Right lobe of liver (tissue), 6 donors: ENCODE results near the gene CDKAL1. TPM values are rescaled to one million over a fixed set of nuclear protein-coding genes. Genes with fewer than 3 reads are reported as not detected.
"Not testable (repeated sequence)": the region's sequence is repeated elsewhere in the genome, so short reads cannot be mapped to it uniquely, and the experiment has no call there.

Experiments used
- ATAC-seq, 4 donors: fragments of 200-7000 bp; cut with Tn5 transposase; one replicate each; pipeline ENCODE4 v1.9.1; 2020; ENCODE audit warnings: mild to moderate bottlenecking in 4 of 4, moderate library complexity in 4 of 4
- DNase-seq, 3 donors: peaks; one replicate each; pipeline ENCODE4 v3.0.0-alpha.2; 2020
- H3K27ac ChIP-seq, 3 donors: fragments of 200-600 bp; one replicate each; pipeline ENCODE4 v1.8.0; 2022
- H3K27me3 ChIP-seq, 2 donors: fragments of 200-600 bp; one replicate each; pipeline ENCODE4 v1.8.0; 2022
- H3K36me3 ChIP-seq, 4 donors: fragments of 200-600 bp; sonication (generic) in 1 of 4; one replicate each; pipeline versions ENCODE4 v1.5.1 to v1.8.0; 2017 to 2022; ENCODE audit warnings: control low read depth in 1 of 4
- H3K4me1 ChIP-seq, 4 donors: fragments of 200-600 bp; sonication (generic) in 1 of 4; one replicate each; pipeline versions ENCODE4 v1.5.1 to v1.8.0; 2017 to 2022; ENCODE audit warnings: control low read depth in 1 of 4
- H3K4me3 ChIP-seq, 3 donors: fragments of 200-600 bp; one replicate each; pipeline ENCODE4 v1.8.0; 2022
- H3K9me3 ChIP-seq, 4 donors: fragments of 200-600 bp; sonication (generic) in 1 of 4; one replicate each; pipeline versions ENCODE4 v1.5.1 to v1.8.0; 2017 to 2022; ENCODE audit warnings: control low read depth in 1 of 4
- POLR2A ChIP-seq: fragments of 450-650 bp; IDR thresholded peaks from one replicate; pipeline ENCODE4 v1.6.1; 2017; ENCODE audit warnings: antibody characterized with exemption, mild to moderate bottlenecking
- WGBS: methylation state at CpG from one replicate; pipeline ENCODE4 v1.1.6; 2018; ENCODE audit warnings: low coverage, low lambda C conversion rate; ENCODE audit not compliant: insufficient coverage; ENCODE audit errors: missing lambda C conversion rate; 5-methylcytosine and 5-hydroxymethylcytosine counted together
- intact Hi-C, 2 donors: fragments of 100-400 bp; cut with DNase I; formaldehyde crosslinking; loops; one replicate each; pipeline versions ENCODE4 v1.11.2 to v1.14.1; 2022
- total RNA-seq, 6 experiments: library from RNA; depleted of rRNA in 2 of 6; stranded (reverse); fragments of >200 nt in 2 of 6; fragmentation: NEBNext Ultra II Directional in 3 of 6; extraction: Animal tissue kit (Norgen Biotek cat#: 25700) in 3 of 6; gene quantifications; one replicate each; pipeline versions ENCODE4 v1.1.0 to v1.2.4, GENCODE V29; 2016 to 2023
- TF ChIP-seq, protein P1 (sequence below), 4 donors: fragments of 200-600 bp in 3 of 4; fragments of 450-650 bp in 1 of 4; IDR thresholded peaks; one replicate each; pipeline versions ENCODE4 v1.5.1 to v1.8.0; 2016 to 2022; ENCODE audit warnings: antibody characterized with exemption in 4 of 4, mild to moderate bottlenecking in 2 of 4
- donor health status: DM: no; HTN: yes; CAD: no.
- donor health status: DM: no; HTN: no; CAD: no.
- donor health status: DM: no; HTN: no; CAD: no.
- donor health status: DM: no; HTN: yes; CAD: no.
- donor health status: DM: no; HTN: yes; CAD: no.

Gene CDKAL1
- total RNA-seq, 6 experiments from 2014 or later: 4.5 to 7.0 (median 6.2) TPM

- WGBS: 93% methylated on average over 4 of the region's 4 CpGs
- H3K4me1 ChIP-seq: no peaks in the 10 kb centered on the region
- ATAC-seq (no peak), DNase-seq (no peak)
- H3K27me3 ChIP-seq: no peaks in the 10 kb centered on the region
- no peak overlapping the region for H3K4me3 ChIP-seq
- no peaks in the 10 kb centered on the region for H3K36me3 ChIP-seq
- no peak for TF ChIP-seq POLR2A
- TF ChIP-seq, protein P1, sequence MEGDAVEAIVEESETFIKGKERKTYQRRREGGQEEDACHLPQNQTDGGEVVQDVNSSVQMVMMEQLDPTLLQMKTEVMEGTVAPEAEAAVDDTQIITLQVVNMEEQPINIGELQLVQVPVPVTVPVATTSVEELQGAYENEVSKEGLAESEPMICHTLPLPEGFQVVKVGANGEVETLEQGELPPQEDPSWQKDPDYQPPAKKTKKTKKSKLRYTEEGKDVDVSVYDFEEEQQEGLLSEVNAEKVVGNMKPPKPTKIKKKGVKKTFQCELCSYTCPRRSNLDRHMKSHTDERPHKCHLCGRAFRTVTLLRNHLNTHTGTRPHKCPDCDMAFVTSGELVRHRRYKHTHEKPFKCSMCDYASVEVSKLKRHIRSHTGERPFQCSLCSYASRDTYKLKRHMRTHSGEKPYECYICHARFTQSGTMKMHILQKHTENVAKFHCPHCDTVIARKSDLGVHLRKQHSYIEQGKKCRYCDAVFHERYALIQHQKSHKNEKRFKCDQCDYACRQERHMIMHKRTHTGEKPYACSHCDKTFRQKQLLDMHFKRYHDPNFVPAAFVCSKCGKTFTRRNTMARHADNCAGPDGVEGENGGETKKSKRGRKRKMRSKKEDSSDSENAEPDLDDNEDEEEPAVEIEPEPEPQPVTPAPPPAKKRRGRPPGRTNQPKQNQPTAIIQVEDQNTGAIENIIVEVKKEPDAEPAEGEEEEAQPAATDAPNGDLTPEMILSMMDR (IDR thresholded peaks at IDR 0.05): no peak
- H3K9me3 ChIP-seq: no peaks in the 10 kb centered on the region
- intact Hi-C loops: no loop called here
- no peak overlapping the region for H3K27ac ChIP-seq
These were observed 104.9 kb downstream of the CDKAL1 start for GRCh38 chr6:20639161-20639560.

DNA sequence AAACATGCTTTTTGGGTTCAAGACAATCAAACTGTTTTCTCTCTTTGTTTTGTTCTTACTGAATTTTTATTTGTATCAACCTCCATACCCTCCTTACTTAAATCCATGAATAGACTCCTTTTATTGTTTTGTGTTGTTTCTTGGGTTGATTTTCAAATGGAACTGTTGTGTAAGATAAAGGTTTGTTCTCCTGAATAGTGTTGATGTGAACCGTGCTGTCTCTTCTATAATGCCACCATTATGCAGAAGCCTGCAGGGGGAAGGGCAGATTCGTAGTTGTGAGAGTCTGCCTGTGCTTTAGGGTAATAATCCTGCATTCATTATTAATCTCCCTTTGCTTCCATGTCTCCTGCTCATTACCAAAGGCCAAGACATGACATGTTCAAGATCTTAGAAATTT, 105.9 kb downstream of the CDKAL1 start:
- WGBS: 100% methylated on average over 2 of the region's 2 CpGs
- no peak for DNase-seq
- no peak for TF ChIP-seq POLR2A
- TF ChIP-seq, protein P1 (IDR thresholded peaks at IDR 0.05): no peak

GRCh38 chr6:20642441-20642840, 108.2 kb downstream of the CDKAL1 start:
- 92% methylated on average over 2 of the region's 4 CpGs for WGBS
- DNase-seq: no peak
- no peaks in the 10 kb centered on the region for H3K36me3 ChIP-seq
- H3K27ac ChIP-seq: no peak overlapping the region
- intact Hi-C loops: no loop called here
- no peaks in the 10 kb centered on the region for H3K27me3 ChIP-seq
- ATAC-seq: peak in 1 of 4 donors; percentile 16
- no peak overlapping the region for H3K4me3 ChIP-seq
- no peak for TF ChIP-seq POLR2A
- TF ChIP-seq, protein P1 (IDR thresholded peaks at IDR 0.05): no peak
- no peaks in the 10 kb centered on the region for H3K9me3 ChIP-seq
- no peaks in the 10 kb centered on the region for H3K4me1 ChIP-seq

More for the DNA sequence above, 105.9 kb downstream of the CDKAL1 start:
- H3K4me3 ChIP-seq: no peak overlapping the region
- intact Hi-C loops: no loop called here
- H3K4me1 ChIP-seq: no peaks in the 10 kb centered on the region
- H3K27ac ChIP-seq: no peak overlapping the region
- ATAC-seq: no peak
- no peaks in the 10 kb centered on the region for H3K36me3 ChIP-seq
- H3K27me3 ChIP-seq: no peaks in the 10 kb centered on the region
- H3K9me3 ChIP-seq: no peaks in the 10 kb centered on the region

- TF ChIP-seq, protein P1 (IDR thresholded peaks at IDR 0.05): no peak
- no peak for TF ChIP-seq POLR2A
- Histone ChIP-seq H3K27ac (no peak overlapping the region), H3K4me1 (no peaks in the 10 kb centered on the region), H3K9me3 (no peaks in the 10 kb centered on the region), H3K27me3 (no peaks in the 10 kb centered on the region), H3K36me3 (no peaks in the 10 kb centered on the region), H3K4me3 (no peak overlapping the region)
- ATAC-seq (no peak), DNase-seq (no peak)
- intact Hi-C loops: no loop called here
- WGBS: 79% methylated on average over 5 of the region's 5 CpGs
These were observed 110.6 kb downstream of the CDKAL1 start for GRCh38 chr6:20644667-20645370.

DNA sequence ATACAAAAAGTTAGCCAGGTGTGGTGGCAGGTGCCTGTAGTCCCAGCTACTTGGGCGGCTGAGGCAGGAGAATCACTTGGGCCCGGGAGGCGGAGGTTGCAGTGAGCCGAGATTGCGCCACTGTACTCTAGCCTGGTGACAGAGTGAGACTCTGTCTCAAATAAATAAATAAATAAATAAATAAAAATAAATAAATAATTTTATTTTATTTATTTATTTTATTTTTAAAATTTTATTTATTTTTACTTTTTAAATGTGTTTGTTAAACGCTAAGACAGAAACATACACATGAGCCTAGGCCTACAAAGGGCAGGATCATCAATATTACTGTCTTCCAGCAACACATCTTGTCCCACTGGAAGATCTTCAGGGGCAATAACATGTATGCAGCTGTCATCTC, 111.3 kb downstream of the CDKAL1 start:
- H3K4me1 ChIP-seq, H3K4me3 ChIP-seq, H3K9me3 ChIP-seq, H3K36me3 ChIP-seq, H3K27me3 ChIP-seq, ATAC-seq, intact Hi-C loops, DNase-seq, H3K27ac ChIP-seq: not testable (repeated sequence)
- WGBS: 75% methylated on average over 5 of the region's 6 CpGs
